NCI-H510A treated with DMSO at 0.1 percent for 48 hours (cell line): ENCODE measurements around the gene PRPF39.
"Not testable (repeated sequence)": the region's sequence is repeated elsewhere in the genome, so short reads cannot be mapped to it uniquely, and the experiment has no call there.

Source experiments
- DNase-seq: peaks from one replicate; lab custom pipeline; 2025; lab: John Stamatoyannopoulos, UW

The PRPF39 gene

DNA sequence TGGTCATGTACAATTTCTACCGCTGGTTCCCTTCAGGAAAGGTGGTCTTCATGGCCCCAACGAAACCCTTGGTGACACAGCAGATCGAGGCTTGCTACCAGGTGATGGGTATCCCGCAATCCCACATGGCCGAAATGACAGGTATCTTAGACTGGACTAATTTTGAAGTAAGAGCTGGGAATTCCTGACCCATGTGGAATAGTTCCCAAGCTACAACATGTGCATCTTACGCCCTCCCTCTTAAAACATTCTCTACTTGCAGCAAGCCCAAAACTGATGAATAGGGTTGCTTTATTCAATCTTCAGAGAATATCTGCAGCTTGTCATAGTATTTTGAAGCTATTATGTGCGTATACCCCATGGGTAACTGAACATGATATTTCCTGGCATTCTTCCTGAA, 52.5 kb downstream of the PRPF39 start:
- DNase-seq, result no peak

DNA sequence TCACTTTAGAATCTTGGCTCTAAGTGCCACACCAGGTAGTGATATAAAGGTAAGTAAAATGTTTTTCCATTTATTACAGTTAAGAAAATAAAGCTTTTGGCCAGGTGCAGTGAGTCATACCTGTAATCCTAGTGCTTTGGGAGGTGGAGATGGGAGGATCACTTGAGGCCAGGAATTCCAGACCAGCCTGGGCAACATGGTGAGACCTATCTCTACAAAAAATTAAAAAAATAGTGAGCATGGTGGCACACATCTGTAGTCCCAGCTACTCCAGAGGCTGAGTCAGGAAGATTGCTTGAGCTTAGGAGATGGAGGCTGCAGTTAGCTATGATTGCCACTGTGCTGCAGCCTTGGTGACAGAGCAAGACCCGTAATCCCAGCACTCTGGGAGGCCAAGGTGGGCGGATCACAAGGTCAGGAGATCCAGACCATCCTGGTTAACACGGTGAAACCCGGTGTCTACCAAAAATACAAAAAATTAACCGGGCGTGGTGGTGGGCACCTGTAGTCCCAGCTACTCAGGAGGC, 56.8 kb downstream of the PRPF39 start:
- DNase-seq, result no peak

DNA sequence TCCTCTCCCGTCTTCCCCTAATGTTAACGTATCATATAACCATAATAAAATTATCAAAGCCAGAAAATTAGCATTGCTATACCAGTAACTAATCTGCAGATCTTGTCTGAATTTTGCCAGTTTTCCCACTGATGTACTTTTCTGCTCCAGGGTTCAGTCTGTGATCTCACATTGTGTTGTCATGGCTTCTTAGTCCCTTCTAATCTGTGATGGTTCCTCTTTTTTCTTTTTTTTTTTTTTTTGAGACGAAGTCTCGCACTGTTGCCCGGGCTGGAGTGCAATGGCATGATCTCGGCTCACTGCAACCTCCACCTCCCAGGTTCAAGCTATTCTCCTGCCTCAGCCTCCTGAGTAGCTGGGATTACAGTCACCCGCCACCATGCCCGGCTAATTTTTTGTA, 58.2 kb downstream of the PRPF39 start:
- not testable (repeated sequence) for DNase-seq

GRCh38 chr14:45144658-45145057, 60.7 kb downstream of the PRPF39 start:
- no peak for DNase-seq

DNA sequence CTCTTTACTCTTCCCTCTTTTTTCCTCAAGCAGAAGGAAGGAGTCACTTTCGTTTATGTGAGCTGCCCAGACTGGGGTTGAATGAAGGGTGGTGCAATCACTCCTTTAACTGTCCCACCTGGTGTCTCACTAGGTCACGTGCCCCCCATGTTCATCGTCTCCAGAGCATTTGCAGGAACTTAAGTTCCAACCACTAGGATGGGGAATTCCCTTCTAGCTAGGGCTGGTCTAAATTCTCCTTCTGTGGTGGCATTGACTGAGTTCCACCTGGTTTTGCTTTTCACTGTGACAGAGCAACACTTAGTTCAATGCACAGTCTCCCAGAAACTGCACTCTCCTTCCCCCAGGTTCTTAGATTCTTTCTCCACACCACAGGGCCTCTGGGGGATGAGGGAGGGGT, 61.3 kb downstream of the PRPF39 start:
- DNase-seq, result no peak

- no peak for DNase-seq
These were observed 65.7 kb downstream of the PRPF39 start for GRCh38 chr14:45149602-45150001.

GRCh38 chr14:45150386-45150890, 66.5 kb downstream of the PRPF39 start:
- DNase-seq, result no peak

DNA sequence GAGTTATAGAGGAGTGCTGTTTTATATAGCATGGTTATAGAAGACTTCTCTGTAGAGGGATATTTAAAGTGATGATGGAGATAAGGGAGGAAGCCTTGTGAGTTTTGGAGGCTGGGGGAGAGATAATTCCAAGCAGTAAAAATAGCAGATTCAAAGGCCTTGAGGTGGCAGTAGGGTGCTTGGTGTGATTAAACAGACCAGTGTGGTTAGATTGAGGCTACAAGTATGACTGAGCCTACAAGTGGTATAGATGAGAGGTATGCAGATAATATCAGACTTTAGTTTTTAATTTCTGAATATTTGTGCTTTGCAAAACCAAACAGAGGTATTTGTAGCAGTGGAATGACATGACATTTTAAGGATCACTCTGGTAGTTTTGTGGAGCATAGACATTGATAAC, 72.2 kb downstream of the PRPF39 start:
- DNase-seq, result no peak
